ENCODE results near the gene IL10RB. TPM values are rescaled to one million over a fixed set of nuclear protein-coding genes. Genes with fewer than 3 reads are reported as not detected.
A peak's percentile ranks its signal among the peaks of the same experiment; 100 is the strongest.
"Not testable (repeated sequence)": the region's sequence is repeated elsewhere in the genome, so short reads cannot be mapped to it uniquely, and the experiment has no call there.

The IL10RB gene
- total RNA-seq, 1 donor from 2014 or later, result 12.2 TPM

DNA sequence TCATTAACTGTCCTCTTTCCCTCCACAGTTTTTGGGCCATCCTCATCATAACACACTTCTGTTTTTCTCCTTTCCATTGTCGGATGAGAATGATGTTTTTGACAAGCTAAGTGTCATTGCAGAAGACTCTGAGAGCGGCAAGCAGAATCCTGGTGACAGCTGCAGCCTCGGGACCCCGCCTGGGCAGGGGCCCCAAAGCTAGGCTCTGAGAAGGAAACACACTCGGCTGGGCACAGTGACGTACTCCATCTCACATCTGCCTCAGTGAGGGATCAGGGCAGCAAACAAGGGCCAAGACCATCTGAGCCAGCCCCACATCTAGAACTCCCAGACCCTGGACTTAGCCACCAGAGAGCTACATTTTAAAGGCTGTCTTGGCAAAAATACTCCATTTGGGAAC is 30.0 kb downstream of the IL10RB start:
- FAIRE-seq (no peak), DNase-seq (ENCODE audit: low spot score in 2 of 2) (no peak)

DNA sequence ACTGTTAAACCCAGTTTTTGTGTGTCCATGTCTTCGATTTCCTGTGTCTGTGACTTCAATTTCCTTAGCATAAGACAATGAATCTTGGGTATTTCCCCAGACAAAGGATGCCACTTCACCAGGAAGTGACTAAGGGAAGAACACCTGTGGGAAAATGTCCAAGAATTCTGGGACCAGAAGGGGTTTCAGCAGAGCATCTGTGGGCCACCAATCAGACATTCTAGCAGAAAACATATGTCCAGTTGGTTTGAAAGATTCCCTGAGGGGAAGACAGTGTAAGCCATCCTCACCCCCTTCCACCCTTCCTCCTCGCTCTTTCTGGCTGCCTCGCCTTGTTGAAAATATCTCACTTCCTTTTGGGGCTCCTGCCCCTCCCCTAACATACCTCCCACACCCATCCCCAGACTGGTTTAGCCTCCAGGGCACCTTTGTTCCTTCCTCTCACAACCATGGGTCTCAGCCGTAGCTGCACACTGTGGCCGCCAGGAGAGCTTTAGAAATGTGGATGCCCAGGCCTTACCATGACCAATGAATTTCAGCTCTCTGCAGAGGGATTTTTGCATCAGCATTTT is 33.1 kb downstream of the IL10RB start:
- DNase-seq (ENCODE audit: low spot score in 2 of 2), result no peak
- FAIRE-seq, result no peak

DNA sequence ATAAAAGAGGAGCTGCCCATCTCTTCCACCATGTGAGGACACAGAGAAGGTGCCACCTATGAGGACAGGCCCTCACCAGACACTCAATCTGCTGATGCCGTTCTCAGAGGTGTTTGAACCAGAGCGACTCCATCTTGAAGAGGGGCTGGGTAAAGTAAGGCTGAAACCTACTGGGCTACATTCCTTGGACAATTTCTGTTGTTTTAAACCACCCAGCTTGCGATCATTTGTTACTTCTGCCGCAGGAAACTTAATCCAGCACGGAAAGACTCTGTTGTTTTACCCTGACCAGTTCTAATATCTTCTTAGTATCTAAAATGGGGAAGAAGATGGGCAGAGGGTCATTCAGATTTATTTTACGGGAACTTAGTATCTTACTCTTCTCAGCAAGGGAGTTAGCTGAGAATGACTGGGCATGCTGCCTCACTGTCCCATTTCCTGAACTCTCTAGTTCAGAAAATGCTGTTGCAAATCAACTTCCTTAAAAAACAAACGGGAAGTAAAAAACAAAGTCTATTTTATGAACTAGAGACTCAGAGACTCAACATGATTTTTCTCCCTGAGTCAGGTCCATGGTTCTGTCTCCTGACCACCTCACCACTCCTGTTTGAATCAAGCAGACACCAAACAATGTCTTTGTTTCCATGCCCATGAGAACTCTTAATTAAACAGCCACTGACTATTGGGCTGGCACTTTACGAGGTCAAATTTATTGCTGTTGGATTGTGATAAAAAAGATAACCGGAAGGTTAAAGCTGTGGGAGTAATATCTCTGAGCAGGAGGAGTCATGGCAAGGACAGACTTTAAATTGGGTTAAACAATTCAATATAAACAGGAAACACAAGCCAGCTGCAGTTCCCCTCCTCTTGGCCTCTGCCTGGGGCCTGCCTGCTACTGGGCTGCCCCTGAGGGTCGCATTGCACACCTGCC is 34.8 kb downstream of the IL10RB start:
- FAIRE-seq (no peak), DNase-seq (ENCODE audit: low spot score in 2 of 2) (no peak)

DNA sequence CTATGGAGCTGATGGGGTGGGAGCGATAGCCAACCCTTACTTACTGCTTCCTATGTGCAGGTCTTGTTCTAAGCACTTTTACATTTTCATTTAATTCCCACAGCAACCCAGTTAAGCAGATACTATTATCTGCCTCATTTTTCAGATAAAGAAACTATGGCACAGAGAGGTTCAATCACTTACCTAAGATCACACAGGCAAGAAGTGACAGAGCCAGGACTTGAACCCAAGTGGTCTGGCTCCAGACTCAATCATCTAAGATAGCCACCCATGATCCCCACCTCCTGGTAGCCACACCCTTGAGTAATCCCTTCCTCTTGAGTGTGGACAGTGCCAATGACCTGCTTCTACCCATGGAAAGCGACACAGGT is 35.5 kb downstream of the IL10RB start:
- DNase-seq (ENCODE audit: low spot score in 2 of 2), result no peak
- FAIRE-seq, result no peak

DNA sequence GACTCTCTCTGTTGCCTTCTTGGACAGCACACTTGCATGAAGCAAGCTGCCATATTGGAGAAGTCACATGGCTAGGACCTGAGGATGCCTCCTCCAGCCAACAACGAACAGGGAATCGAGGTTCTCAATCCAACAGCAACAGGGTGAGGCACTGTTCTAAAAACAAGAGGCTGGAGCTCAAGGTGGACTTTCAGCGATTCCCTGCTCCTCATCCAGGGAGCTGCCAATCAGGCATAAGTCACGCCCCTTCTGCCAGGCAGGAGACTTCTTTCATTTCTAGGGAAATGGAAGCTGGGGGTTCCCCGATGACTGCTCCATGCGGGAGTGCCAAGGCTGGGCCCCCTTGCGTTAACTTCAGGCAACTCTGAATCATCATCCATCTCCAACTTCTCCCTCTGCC is 35.9 kb downstream of the IL10RB start:
- FAIRE-seq (no peak), DNase-seq (ENCODE audit: low spot score in 2 of 2) (no peak)

DNA sequence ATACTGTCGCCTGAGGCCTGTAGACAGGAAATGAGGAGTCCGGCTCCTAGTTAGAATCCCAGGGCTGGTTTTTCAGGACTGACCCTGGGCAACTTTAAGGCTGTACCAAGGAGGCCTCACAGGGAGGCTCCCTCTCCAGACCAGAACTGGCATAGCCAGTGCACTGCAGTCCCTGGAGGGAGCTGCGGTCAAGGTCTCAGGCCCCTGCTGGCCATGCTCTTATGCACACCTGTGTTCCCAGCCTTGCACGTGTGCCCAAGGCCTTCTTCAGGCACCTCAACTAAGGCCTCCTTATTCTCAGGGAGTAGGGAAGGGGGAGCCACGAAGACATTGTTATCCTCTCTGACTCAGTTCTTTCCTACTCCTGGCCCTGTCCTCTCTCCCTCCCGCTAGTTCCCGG is 36.6 kb downstream of the IL10RB start:
- DNase-seq (ENCODE audit: low spot score in 2 of 2) (no peak), FAIRE-seq (no peak)

DNA sequence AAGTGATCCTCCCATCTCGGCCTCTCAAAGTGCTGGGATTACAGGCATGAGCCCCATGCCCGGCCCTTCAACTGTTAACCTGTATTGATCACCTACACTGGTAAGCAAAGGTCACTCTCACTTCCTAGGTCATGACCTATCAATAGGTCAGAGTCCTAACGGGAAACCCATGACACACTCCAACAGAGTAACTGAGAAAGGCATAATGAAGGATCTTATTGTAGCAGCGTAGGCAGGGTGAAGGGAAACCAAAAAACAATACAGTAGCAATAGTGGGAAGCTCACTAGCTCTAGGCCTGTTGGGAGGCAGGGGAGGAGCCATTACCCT is 39.1 kb downstream of the IL10RB start:
- FAIRE-seq (no peak), DNase-seq (ENCODE audit: low spot score in 2 of 2) (no peak)

DNA sequence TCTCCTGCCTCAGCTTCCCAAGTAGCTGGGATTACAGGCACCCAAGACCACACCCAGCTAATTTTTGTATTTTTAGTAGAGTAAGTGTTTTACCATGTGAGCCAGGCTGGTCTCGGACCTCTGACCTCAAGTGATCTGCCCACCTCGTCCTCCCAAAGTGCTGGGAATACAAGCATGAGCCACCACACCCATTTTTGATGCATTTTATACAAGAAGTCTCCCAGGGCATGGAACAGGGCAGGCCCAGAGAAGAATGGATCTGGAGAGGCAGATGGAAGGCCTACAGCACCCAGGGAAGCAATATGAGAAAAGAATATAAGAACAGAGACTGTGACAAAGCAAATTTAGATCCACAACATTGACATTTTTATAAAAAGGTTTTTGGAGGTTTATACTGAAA is 39.8 kb downstream of the IL10RB start:
- FAIRE-seq (no peak), DNase-seq (ENCODE audit: low spot score in 2 of 2) (no peak)

DNA sequence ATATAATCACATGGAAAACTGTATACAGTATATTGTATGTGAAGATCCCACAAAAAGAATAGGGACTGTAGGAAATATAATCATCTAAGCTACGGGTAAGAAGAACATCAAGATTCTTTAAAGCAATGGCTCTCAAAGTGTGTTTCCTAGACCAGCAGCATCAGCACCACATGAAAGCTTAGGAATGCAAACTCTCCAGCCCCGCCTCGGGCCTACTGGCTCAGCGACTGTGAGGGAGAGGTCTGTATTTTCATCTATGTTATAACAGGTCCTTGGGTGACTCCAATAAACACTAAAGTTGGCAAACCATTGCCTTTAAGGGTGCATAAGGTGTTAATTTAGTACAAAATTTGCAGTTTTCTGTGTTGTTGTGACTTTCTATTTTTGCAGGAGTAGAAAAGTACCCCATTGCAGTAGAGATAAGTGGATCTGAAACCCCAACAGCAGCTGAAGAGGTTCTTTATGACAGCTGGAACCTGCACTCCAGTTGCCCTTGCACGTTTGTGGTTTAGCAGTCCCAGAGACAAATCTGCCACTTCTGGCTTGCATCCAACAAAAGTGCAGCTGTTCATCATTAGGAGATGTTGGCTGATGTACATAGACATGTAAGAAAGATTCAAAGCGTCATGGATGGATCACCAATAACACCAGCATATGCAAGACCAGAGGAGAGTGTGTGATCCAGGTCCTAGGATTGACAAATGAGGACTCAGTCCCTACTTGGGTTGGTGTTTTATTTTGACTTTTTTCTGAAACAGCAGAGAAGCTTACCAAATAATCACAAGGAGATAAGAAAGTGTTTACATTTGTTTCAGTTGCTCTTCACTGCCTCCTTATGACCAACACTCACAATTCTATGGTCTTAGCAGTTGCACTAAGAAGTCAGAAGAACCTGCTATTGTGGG is 42.7 kb downstream of the IL10RB start:
- no peak for FAIRE-seq
- no peak for DNase-seq (ENCODE audit: low spot score in 2 of 2)

DNA sequence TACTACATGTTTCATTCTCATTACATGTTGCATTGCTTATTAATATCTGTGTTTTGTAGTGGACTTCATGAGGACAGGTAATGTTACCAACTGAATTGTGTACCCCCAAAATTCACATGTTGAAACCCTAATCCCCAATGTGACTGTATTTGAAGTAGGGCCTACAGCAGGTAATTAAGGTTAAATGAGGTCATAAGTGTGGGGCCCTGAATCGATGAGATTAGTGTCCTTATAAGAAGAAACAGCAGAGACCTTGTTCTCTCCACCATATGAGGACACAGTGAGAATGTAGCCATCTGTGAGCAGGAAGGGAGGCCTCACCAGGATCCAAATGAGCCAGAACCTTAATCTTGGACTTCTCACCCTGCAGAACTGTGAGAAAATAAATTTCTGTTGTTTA is 43.6 kb downstream of the IL10RB start:
- DNase-seq (ENCODE audit: low spot score in 2 of 2), result no peak
- FAIRE-seq, result no peak

DNA sequence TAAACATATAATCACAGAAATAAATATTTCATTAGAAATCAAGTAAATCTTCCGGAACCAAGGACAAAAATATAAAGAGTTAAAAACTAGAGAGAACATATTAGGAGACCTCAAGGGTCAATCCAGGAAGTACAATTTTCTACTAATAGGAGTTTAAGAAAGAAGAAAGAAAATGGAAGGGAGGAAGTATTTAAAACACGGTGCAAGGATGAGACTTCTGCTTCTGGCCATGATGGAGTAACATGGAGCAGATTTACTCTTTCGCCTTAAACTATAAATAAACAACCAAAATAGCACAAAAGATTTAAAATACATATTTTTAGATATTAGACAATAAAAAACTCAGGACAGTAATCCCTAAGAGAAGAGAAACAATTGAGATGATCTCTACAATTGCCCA is 46.0 kb downstream of the IL10RB start:
- DNase-seq (ENCODE audit: low spot score in 2 of 2), result no peak
- FAIRE-seq, result peak; percentile 3

DNA sequence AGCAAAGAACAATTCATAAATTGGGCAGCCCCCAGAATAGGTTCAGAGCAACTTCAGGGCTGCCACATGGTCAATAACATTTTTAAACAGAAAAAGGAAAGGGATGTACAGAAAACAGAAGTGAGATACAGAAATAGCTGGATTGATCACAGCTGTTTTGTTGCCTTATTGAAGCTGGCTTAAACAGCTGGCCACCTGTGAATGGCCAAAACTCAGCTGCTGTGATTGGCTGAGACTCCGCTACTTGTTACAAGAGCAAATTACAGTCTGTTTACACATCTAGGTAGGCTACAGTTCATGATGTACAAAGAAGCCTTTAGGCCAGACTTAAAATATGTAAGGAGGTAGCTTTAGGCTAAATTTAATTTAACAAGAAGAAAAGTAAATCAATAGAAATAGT is 47.0 kb downstream of the IL10RB start:
- DNase-seq (ENCODE audit: low spot score in 2 of 2) (no peak), FAIRE-seq (no peak)

DNA sequence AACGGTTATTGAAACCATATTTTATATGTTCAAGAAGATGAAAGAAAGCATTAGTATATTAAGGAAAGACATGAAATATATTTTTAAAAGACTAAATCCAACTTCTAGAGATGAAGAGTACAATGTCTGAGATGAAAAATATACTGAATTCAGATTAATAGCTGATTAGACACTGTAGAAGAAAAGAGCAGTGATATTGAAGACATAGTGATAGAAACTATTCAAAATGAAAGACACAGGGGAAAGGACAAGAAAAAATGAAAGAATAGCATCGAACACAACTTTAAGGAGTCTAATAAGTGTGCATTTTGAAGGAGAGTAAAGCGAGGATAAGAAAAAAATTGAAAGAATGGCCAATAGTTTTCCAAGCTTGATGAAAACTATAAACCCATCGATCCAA is 47.4 kb downstream of the IL10RB start:
- DNase-seq (ENCODE audit: low spot score in 2 of 2) (no peak), FAIRE-seq (no peak)

DNA sequence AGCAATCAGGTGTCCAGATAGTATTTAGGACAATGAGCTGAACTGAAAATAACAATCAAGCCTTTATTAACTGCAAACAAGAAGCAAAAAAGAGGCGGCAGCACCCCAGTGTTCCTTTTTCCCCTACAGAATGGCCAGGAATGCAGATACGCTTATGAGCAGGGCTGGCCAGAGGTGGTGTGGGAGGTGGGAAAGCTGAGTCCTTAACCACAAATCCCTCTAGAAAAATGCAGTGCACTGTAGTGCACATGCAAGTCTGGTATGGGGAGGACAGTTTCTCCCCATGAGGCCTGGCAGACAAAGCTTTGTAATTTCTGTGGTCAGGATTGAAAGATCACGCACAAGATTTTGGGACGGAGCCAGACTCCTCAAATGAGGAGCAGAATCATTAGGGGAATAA is 47.9 kb downstream of the IL10RB start:
- FAIRE-seq, result no peak
- no peak for DNase-seq (ENCODE audit: low spot score in 2 of 2)

DNA sequence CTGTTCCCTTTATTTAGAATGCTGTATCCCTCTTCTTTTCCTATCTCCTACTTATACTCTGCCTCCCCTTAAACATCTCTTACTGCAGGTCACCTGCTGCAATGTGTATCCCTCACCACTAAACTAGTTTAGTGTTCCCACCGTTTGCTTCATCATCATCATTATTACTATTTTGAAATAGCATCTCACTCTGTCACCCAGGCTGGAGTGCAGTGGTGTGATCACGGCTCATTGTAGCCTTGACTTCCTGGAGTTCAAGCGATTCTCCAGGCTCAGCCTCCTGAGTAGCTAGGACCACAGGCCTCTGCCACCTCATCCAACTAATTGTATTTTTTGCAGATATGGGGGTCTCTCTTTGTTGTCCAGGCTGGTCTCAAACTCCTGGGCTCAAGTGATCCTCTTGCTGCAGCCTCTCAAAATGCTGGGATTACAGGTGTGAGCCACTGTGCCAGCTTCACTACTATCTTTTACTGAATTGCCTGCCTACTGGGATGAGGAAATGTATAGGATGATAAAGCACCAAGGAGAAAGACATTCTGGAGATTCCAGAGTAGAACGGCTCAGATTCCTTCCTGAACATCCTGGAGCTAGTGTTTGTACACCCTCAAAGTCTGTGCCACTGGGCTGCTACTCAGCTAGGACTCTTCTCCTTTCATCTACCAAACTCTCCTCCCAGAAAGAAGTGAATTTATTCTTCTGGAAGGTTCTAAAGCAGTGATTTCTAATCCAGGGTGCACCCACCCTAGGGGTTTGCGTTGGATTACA is 50.0 kb downstream of the IL10RB start:
- FAIRE-seq (no peak), DNase-seq (ENCODE audit: low spot score in 2 of 2) (no peak)

DNA sequence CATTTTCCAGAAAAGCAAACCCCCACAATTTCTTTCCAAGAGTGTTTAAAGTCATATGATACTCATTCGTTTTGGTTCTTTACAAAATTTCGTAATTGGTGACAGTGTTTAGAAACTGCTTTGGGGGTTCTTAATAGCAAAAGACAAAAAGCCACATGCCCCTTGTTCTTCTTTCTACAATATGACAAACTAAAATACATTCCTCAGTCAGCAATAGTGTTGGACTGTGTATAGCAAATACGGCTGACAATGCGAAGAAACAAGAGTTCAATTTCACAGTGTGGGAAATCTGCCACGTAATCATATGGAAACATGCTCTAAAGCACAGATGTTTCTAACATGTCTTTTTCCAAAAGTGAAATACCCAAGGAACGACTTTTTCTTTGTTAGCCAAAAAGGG is 51.0 kb downstream of the IL10RB start:
- no peak for FAIRE-seq
- no peak for DNase-seq (ENCODE audit: low spot score in 2 of 2)

DNA sequence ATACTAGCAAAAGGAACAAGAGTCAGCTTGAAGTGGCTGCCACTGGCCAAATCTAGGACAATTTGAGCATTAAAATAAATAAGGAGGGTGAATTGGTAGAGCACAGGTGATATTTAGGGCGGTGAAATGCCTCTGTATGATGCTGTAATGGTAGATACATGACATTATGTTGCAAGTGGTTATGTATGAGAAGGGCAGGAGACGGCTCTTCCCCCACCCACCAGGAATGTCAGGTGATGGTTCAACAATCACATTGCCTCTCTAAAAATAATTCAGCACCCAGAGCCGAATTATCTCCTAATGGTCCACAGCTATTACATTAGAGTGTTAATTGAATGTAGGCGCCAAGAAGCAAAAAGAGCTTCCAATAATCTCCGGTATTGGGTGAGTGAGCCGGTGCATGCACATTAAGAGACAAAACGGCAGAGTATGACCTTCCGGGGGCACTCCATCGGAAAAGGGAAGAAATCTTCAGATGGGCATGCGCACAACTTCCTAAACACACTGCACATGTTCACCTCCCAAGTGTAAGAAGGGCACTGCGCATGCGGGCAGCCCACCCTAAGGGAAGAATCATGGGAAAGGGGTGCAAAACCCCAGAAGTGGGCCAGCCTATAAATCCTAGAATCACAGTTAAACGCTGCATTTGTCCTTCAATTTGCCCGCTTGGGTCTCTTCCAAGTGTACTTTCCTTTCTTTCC is 51.8 kb downstream of the IL10RB start:
- FAIRE-seq (no peak), DNase-seq (ENCODE audit: low spot score in 2 of 2) (no peak)

DNA sequence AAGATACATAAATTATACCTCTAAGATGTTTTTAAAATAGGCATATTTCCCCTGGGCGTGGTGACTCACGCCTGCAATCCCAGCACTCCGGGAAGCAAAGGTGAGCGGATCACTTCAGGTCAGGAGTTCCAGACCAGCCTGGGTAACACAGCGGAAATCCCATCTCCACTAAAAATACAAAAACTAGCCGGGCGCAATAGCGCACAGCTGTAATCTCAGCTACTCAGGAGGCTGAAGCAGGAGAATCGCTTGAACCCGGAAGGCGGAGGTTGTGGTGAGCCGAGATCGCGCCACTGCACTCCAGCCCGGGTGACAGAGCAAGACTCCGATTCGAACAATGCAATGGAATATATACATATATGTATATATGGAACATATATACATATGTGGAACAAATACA is 54.8 kb downstream of the IL10RB start:
- FAIRE-seq; DNase-seq (ENCODE audit: low spot score in 2 of 2): not testable (repeated sequence)

DNA sequence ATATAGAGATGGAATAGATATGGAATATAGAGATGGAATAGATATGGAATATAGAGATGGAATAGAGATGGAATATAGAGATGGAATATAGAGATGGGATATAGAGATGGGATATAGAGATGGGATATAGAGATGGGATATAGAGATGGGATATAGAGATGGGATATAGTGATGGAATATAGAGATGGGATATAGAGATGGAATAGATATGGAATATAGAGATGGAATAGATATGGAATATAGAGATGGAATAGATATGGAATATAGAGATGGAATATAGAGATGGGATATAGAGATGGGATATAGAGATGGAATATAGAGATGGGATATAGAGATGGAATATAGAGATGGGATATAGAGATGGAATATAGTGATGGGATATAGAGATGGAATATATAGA is 57.4 kb downstream of the IL10RB start:
- FAIRE-seq, result peak; percentile 19
- DNase-seq (ENCODE audit: low spot score in 2 of 2), result not testable (repeated sequence)

All from frontal cortex (tissue), 4 donors.